ENCODE data around the gene CRIP1. TPM values are rescaled to one million over a fixed set of nuclear protein-coding genes. Genes with fewer than 3 reads are reported as not detected.

CRIP1 gene
- total RNA-seq, 4 donors from 2014 or later, result 26.4 to 77.8 (median 33.5) TPM

- Histone ChIP-seq H3K27me3 (no peaks in the 10 kb centered on the region), H3K9me3 (no peaks in the 10 kb centered on the region), H3K4me3 (no peak overlapping the region), H3K27ac (peak overlapping the region in 2 of 4 donors; percentile 43 to 63), H3K4me1 (peaks cover 0 to 23% (median 8%) of the 10 kb centered on the region in 4 donors), H3K36me3 (peaks cover 0 to 4% (median 0%) of the 10 kb centered on the region in 3 donors)
- WGBS, 2 donors, result 75 to 76% methylated on average over 18 of the region's 18 CpGs
- no peak for DNase-seq (ENCODE audit: low spot score in 2 of 2)
- TF ChIP-seq CTCF (IDR thresholded peaks at IDR 0.05) (no peak), POLR2A (IDR thresholded peaks at IDR 0.05) (no peak), EP300 (IDR thresholded peaks at IDR 0.05) (no peak)
Measured at GRCh38 chr14:105502446-105503295, 16.0 kb downstream of the CRIP1 start.

- no peak for DNase-seq (ENCODE audit: low spot score in 2 of 2)
- no peak for TF ChIP-seq EP300 (IDR thresholded peaks at IDR 0.05)
- TF ChIP-seq POLR2A (IDR thresholded peaks at IDR 0.05), result no peak
- no peak for TF ChIP-seq CTCF (IDR thresholded peaks at IDR 0.05)
- H3K36me3 ChIP-seq, result peaks cover 0 to 4% (median 0%) of the 10 kb centered on the region in 3 donors
- 90 to 91% methylated on average over 7 of the region's 7 CpGs for WGBS, 2 donors
- no peaks in the 10 kb centered on the region for H3K27me3 ChIP-seq
- H3K9me3 ChIP-seq, result no peaks in the 10 kb centered on the region
- H3K4me3 ChIP-seq, result no peak overlapping the region
- peaks cover 0 to 19% (median 7%) of the 10 kb centered on the region in 4 donors for H3K4me1 ChIP-seq
- peak overlapping the region in 2 of 4 donors; percentile 43 to 63 for H3K27ac ChIP-seq
Measured at GRCh38 chr14:105503296-105503640, 16.6 kb downstream of the CRIP1 start.

GRCh38 chr14:105503935-105504692, 17.4 kb downstream of the CRIP1 start:
- 69 to 76% methylated on average over 27 to 29 of the region's 29 CpGs for WGBS, 2 donors
- Histone ChIP-seq H3K27ac (peak overlapping the region in 1 of 4 donors; percentile 63), H3K9me3 (no peaks in the 10 kb centered on the region), H3K36me3 (no peaks in the 10 kb centered on the region), H3K4me3 (no peak overlapping the region), H3K27me3 (no peaks in the 10 kb centered on the region), H3K4me1 (peaks cover 0 to 11% (median 2%) of the 10 kb centered on the region in 4 donors)
- no peak for DNase-seq (ENCODE audit: low spot score in 2 of 2)
- TF ChIP-seq CTCF (IDR thresholded peaks at IDR 0.05), result no peak
- TF ChIP-seq EP300 (IDR thresholded peaks at IDR 0.05), result no peak
- TF ChIP-seq POLR2A (IDR thresholded peaks at IDR 0.05), result no peak

- Histone ChIP-seq H3K9me3 (no peaks in the 10 kb centered on the region), H3K27ac (peak overlapping the region in 1 of 4 donors; percentile 63), H3K27me3 (peaks cover 0 to under 1% of the 10 kb centered on the region in 2 donors), H3K4me1 (peaks cover 0 to under 1% (median 0%) of the 10 kb centered on the region in 4 donors), H3K4me3 (no peak overlapping the region), H3K36me3 (no peaks in the 10 kb centered on the region)
- 54 to 78% methylated on average over 10 to 16 of the region's 16 CpGs for WGBS, 2 donors
- TF ChIP-seq POLR2A (IDR thresholded peaks at IDR 0.05) (no peak), CTCF (IDR thresholded peaks at IDR 0.05) (no peak), EP300 (IDR thresholded peaks at IDR 0.05) (no peak)
- DNase-seq (ENCODE audit: low spot score in 2 of 2), result no peak
Measured at GRCh38 chr14:105505101-105505500, 18.4 kb downstream of the CRIP1 start.

GRCh38 chr14:105507247-105507646, 20.6 kb downstream of the CRIP1 start:
- no peak for DNase-seq (ENCODE audit: low spot score in 2 of 2)
- Histone ChIP-seq H3K4me1 (no peaks in the 10 kb centered on the region), H3K36me3 (no peaks in the 10 kb centered on the region), H3K27ac (no peak overlapping the region), H3K9me3 (no peaks in the 10 kb centered on the region), H3K4me3 (no peak overlapping the region), H3K27me3 (peaks cover 0 to 17% of the 10 kb centered on the region in 2 donors)
- TF ChIP-seq EP300 (IDR thresholded peaks at IDR 0.05), result no peak
- no peak for TF ChIP-seq CTCF (IDR thresholded peaks at IDR 0.05)
- no peak for TF ChIP-seq POLR2A (IDR thresholded peaks at IDR 0.05)
- WGBS, 2 donors, result 72 to 76% methylated on average over 17 of the region's 17 CpGs

Measured in tibial nerve (tissue), 4 donors.